Activated effector memory CD4-positive, alpha-beta T cell treated with Interleukin-2 at 50 U/mL for 16 hours (primary cell): ENCODE data around the gene COX20.
A peak's percentile ranks its signal among the peaks of the same experiment; 100 is the strongest.

ENCODE experiments used
- DNase-seq: peaks from one replicate; pipeline ENCODE4 v3.0.0-alpha.2; 2020

The COX20 gene

DNA sequence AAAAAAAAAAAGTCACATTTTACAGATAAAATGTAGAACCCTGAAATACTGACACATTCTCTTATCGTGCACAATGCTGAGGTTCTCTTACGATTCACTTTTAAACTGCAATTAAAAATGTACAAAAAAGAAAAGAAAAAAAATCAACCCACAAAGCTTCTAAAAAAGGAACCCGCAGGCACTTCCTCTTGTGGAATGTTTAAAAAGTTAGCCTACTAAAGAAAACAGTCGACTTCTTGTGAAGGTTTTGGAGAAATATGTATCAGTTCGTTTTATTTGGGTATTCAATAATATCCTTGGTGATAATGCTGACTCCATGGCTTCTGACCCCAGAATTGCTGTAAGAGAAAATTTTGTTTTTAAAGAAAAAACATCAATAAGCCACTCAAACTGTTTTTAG lies 18.7 kb downstream of the COX20 start:
- no peak for DNase-seq

DNA sequence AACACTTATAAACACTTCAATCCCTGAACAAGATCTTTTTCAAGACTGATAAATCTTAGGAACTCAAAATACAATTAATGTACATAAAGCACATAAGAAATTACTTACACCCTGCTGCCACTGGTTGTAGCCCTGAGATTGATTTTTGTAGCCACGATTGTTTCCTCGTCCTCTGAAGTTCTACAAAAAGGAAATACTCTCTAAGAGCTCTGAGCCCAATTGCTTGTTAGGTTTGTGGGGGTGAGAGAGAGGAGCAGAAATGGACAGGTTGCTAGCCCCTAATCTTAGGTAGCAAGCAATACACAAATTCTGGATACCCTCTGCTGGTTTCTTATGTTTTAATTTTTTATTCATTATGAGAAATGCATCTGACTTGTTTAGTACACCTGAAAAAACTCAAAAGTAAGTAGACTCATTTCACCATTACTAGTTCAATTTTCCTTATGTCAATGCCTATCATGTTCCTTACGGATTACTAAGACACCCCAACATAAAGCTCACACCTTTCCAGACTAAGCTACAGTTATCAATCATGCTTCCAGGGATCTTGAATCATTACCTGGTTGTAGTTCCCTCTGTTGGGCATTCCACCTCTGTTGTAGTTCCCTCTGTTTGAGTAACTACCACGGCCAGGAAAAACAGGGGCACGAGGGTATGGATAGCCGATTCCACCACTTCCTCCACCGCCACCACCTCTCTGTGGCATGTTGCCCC lies 19.6 kb downstream of the COX20 start:
- DNase-seq: no peak

DNA sequence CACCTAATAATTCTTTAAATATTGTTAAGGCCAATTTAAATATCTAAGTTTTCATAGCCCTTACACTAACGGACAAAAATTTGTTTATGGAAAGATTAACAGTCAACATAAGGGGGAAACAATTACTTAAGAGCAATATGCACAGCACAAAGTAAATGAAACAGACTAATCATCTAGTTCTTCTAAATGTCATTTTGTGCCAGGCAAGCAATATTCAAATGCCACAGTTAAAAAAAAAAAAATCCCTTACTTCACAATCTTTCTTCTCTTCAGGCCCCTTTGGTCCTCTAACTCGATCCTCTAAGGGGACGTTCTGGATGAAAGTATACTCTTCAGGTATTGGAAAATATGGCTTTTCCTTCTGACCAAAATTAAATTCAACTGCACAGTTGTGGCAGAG lies 22.3 kb downstream of the COX20 start:
- no peak for DNase-seq

- DNase-seq: no peak
These were observed 22.9 kb downstream of the COX20 start for GRCh38 chr1:244858357-244858756.

GRCh38 chr1:244860078-244860477 lies 24.6 kb downstream of the COX20 start:
- no peak for DNase-seq

DNA sequence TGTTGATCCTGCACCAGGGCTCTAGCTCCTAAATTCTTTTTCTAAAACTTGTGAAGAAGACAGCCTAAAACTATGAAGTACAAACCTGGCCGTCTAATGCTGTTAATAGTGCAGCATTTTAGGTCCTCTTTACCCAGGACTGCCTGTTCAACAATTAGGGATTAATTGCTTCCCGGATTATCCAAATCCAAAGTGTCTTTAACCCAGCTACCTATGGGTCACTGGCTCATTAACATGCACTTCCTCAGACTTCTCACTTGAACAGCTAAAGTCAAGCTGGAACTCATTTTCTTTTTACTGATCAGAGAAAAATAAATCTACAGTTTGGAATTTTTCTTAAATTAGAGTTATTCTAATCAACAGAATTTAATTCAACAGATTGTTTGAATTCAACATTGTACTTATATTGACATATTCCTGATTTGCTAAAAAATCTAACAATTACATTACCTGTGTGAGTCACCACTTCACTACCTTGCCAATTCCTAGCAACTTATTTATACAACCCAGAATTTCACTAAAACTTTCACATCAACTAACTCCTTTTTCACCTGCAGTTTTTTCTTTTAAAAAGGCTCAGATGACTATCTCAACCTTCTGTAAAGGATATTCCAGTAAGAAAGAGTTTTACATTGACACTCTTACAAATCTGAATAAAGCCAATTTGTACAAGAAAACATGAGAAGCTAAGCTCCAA lies 25.6 kb downstream of the COX20 start:
- no peak for DNase-seq

DNA sequence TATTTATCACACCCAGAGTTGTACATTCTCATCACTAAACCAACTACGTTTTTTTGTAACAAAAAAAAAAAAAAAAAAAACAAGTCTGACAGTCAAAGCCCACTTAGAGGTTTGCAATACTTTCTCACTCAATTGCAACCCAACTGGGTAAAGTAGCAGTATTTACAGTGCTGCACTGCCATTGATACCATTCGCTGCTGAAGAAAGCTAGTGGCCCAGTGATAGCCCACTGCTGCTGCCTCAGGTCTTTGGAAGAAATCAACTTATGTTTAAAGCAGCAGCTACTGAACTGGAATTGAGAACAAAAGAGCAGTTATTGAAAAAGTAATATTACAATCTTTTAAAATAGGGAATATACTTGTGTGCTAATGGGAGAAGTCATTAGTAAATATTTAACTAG lies 26.2 kb downstream of the COX20 start:
- no peak for DNase-seq

GRCh38 chr1:244862354-244862698 lies 26.9 kb downstream of the COX20 start:
- no peak for DNase-seq

DNA sequence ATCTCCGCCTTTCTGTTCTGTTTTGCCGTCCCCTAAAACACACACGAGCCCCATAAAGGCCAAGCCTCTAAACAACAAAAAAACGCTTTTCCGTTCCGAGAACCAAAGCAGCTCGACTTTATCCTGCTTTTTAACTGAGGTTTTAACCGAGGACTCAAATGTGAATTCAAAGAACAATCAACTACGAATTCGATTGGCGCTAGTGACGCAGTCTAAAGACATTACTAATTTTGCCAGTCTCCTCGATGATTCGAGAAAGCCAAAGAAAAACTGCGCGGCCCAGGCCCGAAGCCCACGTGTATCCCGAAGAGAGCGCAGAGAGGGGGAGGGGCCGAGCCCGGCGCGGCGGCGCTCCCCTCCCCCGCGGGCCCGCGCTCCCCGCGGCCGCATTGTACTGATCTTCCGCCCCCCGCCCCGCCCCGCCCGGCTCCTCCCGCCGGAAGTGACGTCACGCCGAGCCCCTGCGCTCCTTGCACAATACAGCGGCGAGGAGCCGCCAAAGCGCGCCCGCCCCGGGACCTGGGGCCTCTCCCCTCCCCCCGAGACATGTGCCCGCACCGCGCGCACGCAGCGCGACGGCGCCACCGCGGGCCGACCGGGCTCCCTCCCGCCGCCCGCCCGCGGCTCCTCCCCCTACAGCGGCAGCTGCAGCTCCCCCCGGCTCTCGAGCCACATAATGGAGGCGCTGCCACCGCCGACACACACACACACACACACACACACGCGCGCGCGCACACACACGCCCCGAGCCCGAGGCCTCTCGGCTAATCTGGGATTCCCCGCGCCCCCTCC lies 27.4 kb downstream of the COX20 start:
- DNase-seq: peak; percentile 94

GRCh38 chr1:244863491-244864252 lies 28.2 kb downstream of the COX20 start:
- no peak for DNase-seq

DNA sequence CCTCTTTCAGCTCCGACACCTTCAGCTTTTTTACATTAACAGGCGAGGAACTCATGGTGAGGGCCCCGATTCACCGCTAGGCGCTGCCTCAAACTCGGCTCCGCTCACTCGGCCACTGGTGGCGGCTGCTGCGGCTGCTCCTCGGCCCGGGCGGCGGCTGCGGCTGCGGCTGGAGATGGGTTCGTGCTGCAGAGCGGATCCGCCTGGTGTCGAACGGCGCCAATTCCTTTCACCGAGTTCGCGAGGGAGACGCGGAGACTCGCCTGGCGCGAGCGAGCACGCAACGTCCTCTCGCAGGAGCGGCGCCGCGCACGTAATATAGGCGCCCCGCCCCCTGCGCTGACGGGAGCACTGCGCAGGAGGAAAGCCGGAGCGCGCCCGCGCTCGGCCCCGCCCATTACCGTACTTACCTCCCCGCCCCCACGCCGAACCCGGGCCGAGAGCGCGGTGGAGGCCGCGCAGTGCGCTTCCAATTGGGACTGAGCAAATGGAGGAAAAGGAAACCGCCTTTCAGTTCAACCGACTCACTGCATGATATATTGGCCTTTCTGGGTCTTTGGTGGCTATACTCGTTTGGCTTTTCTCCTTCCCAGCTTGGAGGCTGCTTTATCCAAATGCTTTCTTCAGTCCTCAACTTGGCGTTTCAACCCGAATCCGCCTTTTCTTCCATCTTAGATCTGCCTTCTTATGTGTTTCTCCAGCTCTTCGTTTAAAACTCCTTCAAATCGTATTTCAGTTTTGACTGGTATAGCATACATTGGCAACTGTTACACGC lies 29.0 kb downstream of the COX20 start, which contains the start of gene HNRNPU:
Gene HNRNPU, minus strand, starts transcription at position 291 of the 775 bp plus-strand sequence. Its CDS starts 236 bp downstream, at position 55.
- DNase-seq: peak; percentile 96

DNA sequence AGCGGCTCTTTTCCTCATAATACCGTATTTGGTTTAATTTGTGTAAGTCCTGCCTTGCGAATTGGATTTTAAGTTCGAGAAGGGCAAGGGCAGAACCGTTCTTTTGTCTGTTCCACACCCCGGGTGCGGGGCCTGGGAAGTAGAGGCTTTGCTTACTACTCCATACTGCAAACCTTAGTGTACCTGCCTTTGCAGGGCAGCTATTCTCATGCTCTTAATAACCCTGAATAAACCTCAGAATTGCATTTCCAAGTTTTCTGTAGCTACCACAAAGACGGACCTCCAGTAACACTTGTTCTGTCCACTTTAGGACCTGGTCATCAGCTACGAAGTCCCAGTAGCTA lies 29.5 kb downstream of the COX20 start:
- DNase-seq: peak; percentile 6

DNA sequence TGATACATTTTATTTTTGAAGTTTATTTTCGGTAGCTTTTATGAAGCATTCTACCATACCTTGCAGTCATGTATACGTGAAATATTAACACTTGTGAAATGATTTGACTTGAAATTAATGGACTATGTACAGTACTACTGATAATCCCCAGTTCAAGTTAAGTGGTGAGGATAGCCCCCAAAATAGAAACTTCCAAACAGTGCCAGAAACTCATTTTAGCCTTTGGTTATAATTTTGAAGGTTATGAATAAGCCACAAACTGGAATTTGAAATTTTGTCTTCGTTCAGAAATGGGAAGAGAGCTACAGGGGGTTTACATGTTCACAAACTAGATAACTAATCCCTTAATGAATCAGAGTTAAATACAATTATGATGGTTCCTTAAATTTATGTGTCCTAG lies 30.4 kb downstream of the COX20 start:
- no peak for DNase-seq

- no peak for DNase-seq
These were observed 30.9 kb downstream of the COX20 start for GRCh38 chr1:244866355-244866754.

- no peak for DNase-seq
These were observed 33.3 kb downstream of the COX20 start for GRCh38 chr1:244868484-244869363.

DNA sequence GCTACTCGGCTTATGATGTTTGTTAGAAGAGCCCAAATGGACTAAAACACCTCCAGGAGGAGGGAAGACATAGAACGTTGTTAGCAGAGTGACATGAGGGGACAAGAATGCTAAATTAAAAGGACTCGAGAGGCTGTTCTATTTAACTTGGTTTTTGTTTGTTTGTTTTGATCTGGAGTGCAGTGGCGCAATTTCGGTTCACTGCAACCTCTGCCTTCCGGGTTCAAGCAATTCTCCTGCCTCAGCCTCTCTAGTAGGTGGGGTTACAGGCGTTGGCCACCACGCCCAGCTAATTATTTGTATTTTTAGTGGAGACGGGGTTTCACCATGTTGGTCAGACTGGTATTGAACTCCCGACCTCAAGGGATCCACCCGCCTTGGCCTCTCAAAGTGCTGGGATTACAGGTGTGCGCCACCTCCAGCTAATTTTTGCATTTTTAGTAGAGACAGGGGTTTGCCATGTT lies 33.9 kb downstream of the COX20 start:
- no peak for DNase-seq

GRCh38 chr1:244869950-244870349 lies 34.5 kb downstream of the COX20 start:
- DNase-seq: no peak

DNA sequence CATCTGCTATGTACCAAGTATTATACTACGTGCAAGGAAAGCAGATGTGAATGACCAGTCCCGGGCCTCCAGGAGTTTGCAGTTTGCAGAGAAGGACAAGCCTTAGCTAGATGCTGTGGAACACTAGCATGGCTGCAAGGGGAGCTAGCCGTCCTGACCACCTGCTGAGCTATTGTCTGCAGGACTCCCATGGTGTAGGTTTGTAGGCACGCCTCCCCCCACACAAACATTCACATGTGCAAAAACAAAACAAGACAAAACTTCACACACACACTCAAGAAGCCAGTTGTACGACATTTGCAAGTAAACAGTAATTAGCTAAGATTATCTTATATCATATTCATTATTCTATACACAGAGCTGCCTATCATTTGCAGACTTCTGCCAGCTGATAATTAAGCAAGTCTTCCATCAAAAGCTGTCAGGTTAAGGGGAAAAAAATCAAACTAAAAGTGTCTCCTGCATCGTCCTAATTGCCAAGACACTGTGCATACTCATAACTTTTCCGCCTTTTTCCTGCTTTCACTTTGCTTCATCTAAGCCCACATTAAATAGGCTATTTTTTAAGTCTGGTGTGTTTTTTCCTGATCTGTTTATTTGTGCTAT lies 39.6 kb downstream of the COX20 start:
- DNase-seq: no peak

DNA sequence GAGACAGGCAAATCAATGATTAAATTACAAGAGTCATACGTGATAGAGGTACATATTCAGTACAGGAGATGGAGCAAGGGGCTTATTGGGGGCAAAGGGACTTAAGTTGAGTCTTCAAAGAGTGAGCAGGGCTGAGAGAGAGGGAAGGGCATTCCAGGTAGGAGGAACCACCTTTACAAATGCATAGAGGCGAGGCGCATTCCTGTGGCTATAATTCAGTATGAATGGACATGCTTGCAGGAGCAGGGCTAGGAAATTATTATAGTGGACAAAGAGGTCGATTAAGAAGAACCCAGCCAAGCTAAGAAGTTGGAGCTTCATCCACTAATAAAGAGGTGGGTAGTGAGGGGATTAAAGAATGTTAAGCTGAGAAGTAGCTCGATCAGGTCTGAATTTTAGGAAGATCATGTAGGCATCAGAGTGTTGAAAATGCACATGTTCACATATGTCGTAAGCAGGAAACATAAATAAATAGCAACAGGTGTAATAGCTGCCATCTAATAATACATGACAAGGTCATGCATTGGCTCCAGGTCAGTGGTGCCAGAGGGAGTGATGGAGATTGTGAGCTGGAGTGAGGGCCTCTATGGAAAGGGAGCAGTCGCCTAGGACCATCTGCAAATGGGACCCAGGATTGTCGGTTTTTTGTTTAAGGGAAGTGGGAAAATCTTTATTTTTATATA lies 40.9 kb downstream of the COX20 start:
- no peak for DNase-seq

- DNase-seq: no peak
These were observed 43.2 kb downstream of the COX20 start for GRCh38 chr1:244878681-244879080.
